WTC11 (cell line): ENCODE data around the gene NRDC. TPM values are rescaled to one million over a fixed set of nuclear protein-coding genes. Genes with fewer than 3 reads are reported as not detected.

Source experiments
- ATAC-seq: fragments of 200-7000 bp; cut with Tn5 transposase; 2 replicates; pipeline ENCODE4 v1.10.0; 2021; ENCODE audit warnings: mild to moderate bottlenecking, moderate library complexity
- CTCF ChIA-PET: fragments of 300-600 bp; sonication (Branson Sonifier 250); formaldehyde crosslinking; loops from one replicate; lab custom pipeline; 2021; ENCODE audit warnings: antibody characterized with exemption; lab: Charles Lee
- POLR2A ChIA-PET: fragments of 350-600 bp; sonication (Branson Sonifier 250); formaldehyde crosslinking; loops from one replicate; lab custom pipeline; 2021; ENCODE audit warnings: antibody characterized with exemption; lab: Charles Lee
- DNase-seq: peaks from one replicate; pipeline ENCODE4 v3.0.0; 2021; ENCODE audit warnings: low spot score
- H3K27ac Mint-ChIP-seq: 2 replicates; pipeline ENCODE4 v1.8.0; 2021; ENCODE audit warnings: mixed read lengths
- H3K27me3 Mint-ChIP-seq: 2 replicates; pipeline ENCODE4 v1.8.0; 2021; ENCODE audit warnings: low read depth, mild to moderate bottlenecking, moderate library complexity, mixed read lengths
- H3K36me3 Mint-ChIP-seq: 2 replicates; pipeline ENCODE4 v1.8.0; 2021; ENCODE audit warnings: mixed read lengths
- H3K4me1 Mint-ChIP-seq: 2 replicates; pipeline ENCODE4 v1.8.0; 2022; ENCODE audit warnings: mixed read lengths
- H3K4me3 Mint-ChIP-seq: 2 replicates; pipeline ENCODE4 v1.8.0; 2021; ENCODE audit warnings: mild to moderate bottlenecking, moderate library complexity, mixed read lengths
- H3K9me3 Mint-ChIP-seq: 2 replicates; pipeline ENCODE4 v1.8.0; 2021; ENCODE audit warnings: mixed read lengths
- ATF1 ChIP-seq: sonication (generic); formaldehyde crosslinking; IDR thresholded peaks from 2 replicates; pipeline ENCODE4 v1.8.1; 2023; ENCODE audit warnings: mild to moderate bottlenecking, moderate library complexity, missing genetic modification reagents
- CBFB ChIP-seq: sonication (generic); formaldehyde crosslinking; IDR thresholded peaks from 2 replicates; pipeline ENCODE4 v1.8.1; 2022; ENCODE audit warnings: mild to moderate bottlenecking, low read depth, missing genetic modification reagents
- CREB1 ChIP-seq: sonication (generic); formaldehyde crosslinking; IDR thresholded peaks from 2 replicates; pipeline ENCODE4 v1.8.0; 2023; ENCODE audit warnings: mild to moderate bottlenecking, missing genetic modification reagents
- EMX1 ChIP-seq: fragments of 250-450 bp; sonication (Bioruptor Pico); IDR thresholded peaks from 2 replicates; pipeline ENCODE4 v1.8.0; 2021; ENCODE audit warnings: mild to moderate bottlenecking
- FOXJ3 ChIP-seq: sonication (generic); formaldehyde crosslinking; IDR thresholded peaks from 2 replicates; pipeline ENCODE4 v1.9.0; 2021; ENCODE audit warnings: missing genetic modification reagents, mild to moderate bottlenecking, borderline replicate concordance
- NR3C1 ChIP-seq: sonication (generic); formaldehyde crosslinking; conservative IDR thresholded peaks from 2 replicates; pipeline ENCODE4 v1.8.1; 2023; ENCODE audit warnings: low read depth, mild to moderate bottlenecking, missing genetic modification reagents
- RORB ChIP-seq: fragments of 250-450 bp; sonication (Bioruptor Pico); IDR thresholded peaks from 2 replicates; pipeline ENCODE4 v1.9.0; 2021; ENCODE audit warnings: mild to moderate bottlenecking
- SMAD4 ChIP-seq: sonication (generic); formaldehyde crosslinking; IDR thresholded peaks from 2 replicates; pipeline ENCODE4 v1.8.0; 2022; ENCODE audit warnings: mild to moderate bottlenecking, missing genetic modification reagents
- ZBTB21 ChIP-seq: sonication (generic); formaldehyde crosslinking; IDR thresholded peaks from 2 replicates; pipeline ENCODE4 v1.8.1; 2023; ENCODE audit warnings: mild to moderate bottlenecking, missing genetic modification reagents, borderline replicate concordance
- ZNF423 ChIP-seq: fragments of 250-450 bp; sonication (Bioruptor Pico); IDR thresholded peaks from 2 replicates; pipeline ENCODE4 v2.1.2; 2022; ENCODE audit warnings: mild to moderate bottlenecking, moderate library complexity
- total RNA-seq: library from RNA; stranded (reverse); gene quantifications from 3 replicates; pipeline ENCODE4 v1.2.3, GENCODE V29; 2021
- TF ChIP-seq, protein P1 (sequence below): sonication (generic); formaldehyde crosslinking; conservative IDR thresholded peaks from 2 replicates; pipeline ENCODE4 v1.8.1; 2023; ENCODE audit warnings: mild to moderate bottlenecking, low read depth, missing genetic modification reagents, moderate library complexity
- TF ChIP-seq, protein P2 (sequence below): sonication (generic); formaldehyde crosslinking; IDR thresholded peaks from 2 replicates; pipeline ENCODE4 v1.8.1; 2023; ENCODE audit warnings: mild to moderate bottlenecking, missing genetic modification reagents
- TF ChIP-seq, protein P3 (sequence below): sonication (generic); formaldehyde crosslinking; IDR thresholded peaks from 2 replicates; pipeline ENCODE4 v1.8.1; 2022; ENCODE audit warnings: low read depth, missing genetic modification reagents, borderline replicate concordance
- TF ChIP-seq, protein P4 (sequence below): sonication (generic); formaldehyde crosslinking; IDR thresholded peaks from 2 replicates; pipeline ENCODE4 v1.8.0; 2023; ENCODE audit warnings: missing genetic modification reagents, mild to moderate bottlenecking, borderline replicate concordance
- TF ChIP-seq, protein P5 (sequence below): sonication (generic); formaldehyde crosslinking; conservative IDR thresholded peaks from 2 replicates; pipeline ENCODE4 v1.8.1; 2022; ENCODE audit warnings: mild to moderate bottlenecking, missing genetic modification reagents
- TF ChIP-seq, protein P6 (sequence below): sonication (generic); formaldehyde crosslinking; IDR thresholded peaks from 2 replicates; pipeline ENCODE4 v1.8.0; 2023; ENCODE audit warnings: missing genetic modification reagents

NRDC gene
- total RNA-seq, 1 experiment from 2014 or later: 201 TPM

DNA sequence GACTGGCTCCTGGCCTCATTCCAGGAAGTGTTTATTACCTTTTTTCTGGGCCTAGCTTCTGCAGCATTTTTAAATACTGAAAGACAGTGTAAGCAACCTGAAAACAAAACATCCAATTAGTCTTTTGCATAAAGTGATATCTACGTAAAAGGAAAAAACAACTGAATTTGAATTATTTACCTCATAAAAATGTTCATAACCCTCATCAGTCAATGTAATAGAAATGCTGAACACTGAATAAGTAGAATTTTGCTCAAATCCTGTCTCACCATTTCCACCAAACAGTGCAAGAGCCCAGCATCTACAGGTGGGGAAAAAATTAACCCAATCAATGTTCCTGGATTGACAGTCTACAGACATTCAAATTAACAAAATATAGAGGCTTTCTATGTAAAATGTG, 64.0 kb downstream of the NRDC start:
- no peak for TF ChIP-seq EMX1 (CRISPR knock-in tag)
- TF ChIP-seq, protein P1, sequence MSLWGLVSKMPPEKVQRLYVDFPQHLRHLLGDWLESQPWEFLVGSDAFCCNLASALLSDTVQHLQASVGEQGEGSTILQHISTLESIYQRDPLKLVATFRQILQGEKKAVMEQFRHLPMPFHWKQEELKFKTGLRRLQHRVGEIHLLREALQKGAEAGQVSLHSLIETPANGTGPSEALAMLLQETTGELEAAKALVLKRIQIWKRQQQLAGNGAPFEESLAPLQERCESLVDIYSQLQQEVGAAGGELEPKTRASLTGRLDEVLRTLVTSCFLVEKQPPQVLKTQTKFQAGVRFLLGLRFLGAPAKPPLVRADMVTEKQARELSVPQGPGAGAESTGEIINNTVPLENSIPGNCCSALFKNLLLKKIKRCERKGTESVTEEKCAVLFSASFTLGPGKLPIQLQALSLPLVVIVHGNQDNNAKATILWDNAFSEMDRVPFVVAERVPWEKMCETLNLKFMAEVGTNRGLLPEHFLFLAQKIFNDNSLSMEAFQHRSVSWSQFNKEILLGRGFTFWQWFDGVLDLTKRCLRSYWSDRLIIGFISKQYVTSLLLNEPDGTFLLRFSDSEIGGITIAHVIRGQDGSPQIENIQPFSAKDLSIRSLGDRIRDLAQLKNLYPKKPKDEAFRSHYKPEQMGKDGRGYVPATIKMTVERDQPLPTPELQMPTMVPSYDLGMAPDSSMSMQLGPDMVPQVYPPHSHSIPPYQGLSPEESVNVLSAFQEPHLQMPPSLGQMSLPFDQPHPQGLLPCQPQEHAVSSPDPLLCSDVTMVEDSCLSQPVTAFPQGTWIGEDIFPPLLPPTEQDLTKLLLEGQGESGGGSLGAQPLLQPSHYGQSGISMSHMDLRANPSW (CRISPR knock-in tag): no peak
- TF ChIP-seq NR3C1 (CRISPR knock-in tag): no peak
- no peak for TF ChIP-seq ATF1 (CRISPR knock-in tag)
- TF ChIP-seq RORB (CRISPR knock-in tag): no peak
- TF ChIP-seq, protein P2, sequence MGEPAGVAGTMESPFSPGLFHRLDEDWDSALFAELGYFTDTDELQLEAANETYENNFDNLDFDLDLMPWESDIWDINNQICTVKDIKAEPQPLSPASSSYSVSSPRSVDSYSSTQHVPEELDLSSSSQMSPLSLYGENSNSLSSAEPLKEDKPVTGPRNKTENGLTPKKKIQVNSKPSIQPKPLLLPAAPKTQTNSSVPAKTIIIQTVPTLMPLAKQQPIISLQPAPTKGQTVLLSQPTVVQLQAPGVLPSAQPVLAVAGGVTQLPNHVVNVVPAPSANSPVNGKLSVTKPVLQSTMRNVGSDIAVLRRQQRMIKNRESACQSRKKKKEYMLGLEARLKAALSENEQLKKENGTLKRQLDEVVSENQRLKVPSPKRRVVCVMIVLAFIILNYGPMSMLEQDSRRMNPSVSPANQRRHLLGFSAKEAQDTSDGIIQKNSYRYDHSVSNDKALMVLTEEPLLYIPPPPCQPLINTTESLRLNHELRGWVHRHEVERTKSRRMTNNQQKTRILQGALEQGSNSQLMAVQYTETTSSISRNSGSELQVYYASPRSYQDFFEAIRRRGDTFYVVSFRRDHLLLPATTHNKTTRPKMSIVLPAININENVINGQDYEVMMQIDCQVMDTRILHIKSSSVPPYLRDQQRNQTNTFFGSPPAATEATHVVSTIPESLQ (CRISPR knock-in tag): no peak
- DNase-seq: no peak
- no peaks in the 10 kb centered on the region for H3K9me3 Mint-ChIP-seq
- H3K4me3 Mint-ChIP-seq: no peak overlapping the region
- no peak for ATAC-seq
- H3K27me3 Mint-ChIP-seq: no peaks in the 10 kb centered on the region
- no peaks in the 10 kb centered on the region for H3K4me1 Mint-ChIP-seq
- POLR2A ChIA-PET: no interaction called here
- no peak overlapping the region for H3K27ac Mint-ChIP-seq
- CTCF ChIA-PET: no interaction called here
- peaks cover 40% of the 10 kb centered on the region for H3K36me3 Mint-ChIP-seq

DNA sequence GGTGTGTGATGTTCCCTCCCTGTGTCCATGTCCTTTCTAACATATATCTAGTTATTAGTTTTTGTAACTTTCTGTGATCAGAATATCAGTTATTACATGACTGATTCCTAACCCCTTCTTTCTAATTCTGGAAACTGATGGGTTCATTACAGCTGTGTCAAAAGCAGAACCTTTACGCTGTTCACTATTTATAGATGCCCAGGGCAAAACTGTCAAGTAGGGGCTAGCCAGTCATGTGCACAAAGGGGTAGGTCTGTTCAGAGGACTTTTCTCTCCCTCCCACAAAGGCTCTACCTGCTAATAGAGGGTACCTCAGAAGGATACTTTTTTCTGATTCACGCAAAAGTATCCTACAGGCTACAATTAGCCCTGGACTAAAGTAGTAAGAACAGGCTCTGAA, 79.2 kb downstream of the NRDC start:
- H3K9me3 Mint-ChIP-seq: no peaks in the 10 kb centered on the region
- POLR2A ChIA-PET: no interaction called here
- CTCF ChIA-PET: interaction anchor here (0.6 kb wide), 1 partner anchor 86 kb away, joined by 4 read pairs; no protein-coding TSS in a partner anchor
- H3K27me3 Mint-ChIP-seq: no peaks in the 10 kb centered on the region
- no peaks in the 10 kb centered on the region for H3K4me1 Mint-ChIP-seq
- no peak for ATAC-seq
- peaks cover 47% of the 10 kb centered on the region for H3K36me3 Mint-ChIP-seq
- no peak for DNase-seq
- no peak overlapping the region for H3K27ac Mint-ChIP-seq
- no peak overlapping the region for H3K4me3 Mint-ChIP-seq
- TF ChIP-seq CREB1 (no peak), FOXJ3 (CRISPR knock-in tag) (no peak), SMAD4 (CRISPR knock-in tag) (no peak), ZBTB21 (CRISPR knock-in tag) (no peak), ZNF423 (CRISPR knock-in tag) (no peak), CBFB (CRISPR knock-in tag) (no peak)
- TF ChIP-seq, protein P3, sequence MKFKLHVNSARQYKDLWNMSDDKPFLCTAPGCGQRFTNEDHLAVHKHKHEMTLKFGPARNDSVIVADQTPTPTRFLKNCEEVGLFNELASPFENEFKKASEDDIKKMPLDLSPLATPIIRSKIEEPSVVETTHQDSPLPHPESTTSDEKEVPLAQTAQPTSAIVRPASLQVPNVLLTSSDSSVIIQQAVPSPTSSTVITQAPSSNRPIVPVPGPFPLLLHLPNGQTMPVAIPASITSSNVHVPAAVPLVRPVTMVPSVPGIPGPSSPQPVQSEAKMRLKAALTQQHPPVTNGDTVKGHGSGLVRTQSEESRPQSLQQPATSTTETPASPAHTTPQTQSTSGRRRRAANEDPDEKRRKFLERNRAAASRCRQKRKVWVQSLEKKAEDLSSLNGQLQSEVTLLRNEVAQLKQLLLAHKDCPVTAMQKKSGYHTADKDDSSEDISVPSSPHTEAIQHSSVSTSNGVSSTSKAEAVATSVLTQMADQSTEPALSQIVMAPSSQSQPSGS: no peak
- TF ChIP-seq, protein P4, sequence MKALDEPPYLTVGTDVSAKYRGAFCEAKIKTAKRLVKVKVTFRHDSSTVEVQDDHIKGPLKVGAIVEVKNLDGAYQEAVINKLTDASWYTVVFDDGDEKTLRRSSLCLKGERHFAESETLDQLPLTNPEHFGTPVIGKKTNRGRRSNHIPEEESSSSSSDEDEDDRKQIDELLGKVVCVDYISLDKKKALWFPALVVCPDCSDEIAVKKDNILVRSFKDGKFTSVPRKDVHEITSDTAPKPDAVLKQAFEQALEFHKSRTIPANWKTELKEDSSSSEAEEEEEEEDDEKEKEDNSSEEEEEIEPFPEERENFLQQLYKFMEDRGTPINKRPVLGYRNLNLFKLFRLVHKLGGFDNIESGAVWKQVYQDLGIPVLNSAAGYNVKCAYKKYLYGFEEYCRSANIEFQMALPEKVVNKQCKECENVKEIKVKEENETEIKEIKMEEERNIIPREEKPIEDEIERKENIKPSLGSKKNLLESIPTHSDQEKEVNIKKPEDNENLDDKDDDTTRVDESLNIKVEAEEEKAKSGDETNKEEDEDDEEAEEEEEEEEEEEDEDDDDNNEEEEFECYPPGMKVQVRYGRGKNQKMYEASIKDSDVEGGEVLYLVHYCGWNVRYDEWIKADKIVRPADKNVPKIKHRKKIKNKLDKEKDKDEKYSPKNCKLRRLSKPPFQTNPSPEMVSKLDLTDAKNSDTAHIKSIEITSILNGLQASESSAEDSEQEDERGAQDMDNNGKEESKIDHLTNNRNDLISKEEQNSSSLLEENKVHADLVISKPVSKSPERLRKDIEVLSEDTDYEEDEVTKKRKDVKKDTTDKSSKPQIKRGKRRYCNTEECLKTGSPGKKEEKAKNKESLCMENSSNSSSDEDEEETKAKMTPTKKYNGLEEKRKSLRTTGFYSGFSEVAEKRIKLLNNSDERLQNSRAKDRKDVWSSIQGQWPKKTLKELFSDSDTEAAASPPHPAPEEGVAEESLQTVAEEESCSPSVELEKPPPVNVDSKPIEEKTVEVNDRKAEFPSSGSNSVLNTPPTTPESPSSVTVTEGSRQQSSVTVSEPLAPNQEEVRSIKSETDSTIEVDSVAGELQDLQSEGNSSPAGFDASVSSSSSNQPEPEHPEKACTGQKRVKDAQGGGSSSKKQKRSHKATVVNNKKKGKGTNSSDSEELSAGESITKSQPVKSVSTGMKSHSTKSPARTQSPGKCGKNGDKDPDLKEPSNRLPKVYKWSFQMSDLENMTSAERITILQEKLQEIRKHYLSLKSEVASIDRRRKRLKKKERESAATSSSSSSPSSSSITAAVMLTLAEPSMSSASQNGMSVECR (CRISPR knock-in tag): no peak
- TF ChIP-seq, protein P5, sequence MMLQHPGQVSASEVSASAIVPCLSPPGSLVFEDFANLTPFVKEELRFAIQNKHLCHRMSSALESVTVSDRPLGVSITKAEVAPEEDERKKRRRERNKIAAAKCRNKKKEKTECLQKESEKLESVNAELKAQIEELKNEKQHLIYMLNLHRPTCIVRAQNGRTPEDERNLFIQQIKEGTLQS: no peak
- TF ChIP-seq, protein P6, sequence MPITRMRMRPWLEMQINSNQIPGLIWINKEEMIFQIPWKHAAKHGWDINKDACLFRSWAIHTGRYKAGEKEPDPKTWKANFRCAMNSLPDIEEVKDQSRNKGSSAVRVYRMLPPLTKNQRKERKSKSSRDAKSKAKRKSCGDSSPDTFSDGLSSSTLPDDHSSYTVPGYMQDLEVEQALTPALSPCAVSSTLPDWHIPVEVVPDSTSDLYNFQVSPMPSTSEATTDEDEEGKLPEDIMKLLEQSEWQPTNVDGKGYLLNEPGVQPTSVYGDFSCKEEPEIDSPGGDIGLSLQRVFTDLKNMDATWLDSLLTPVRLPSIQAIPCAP: no peak
